ENCODE results near the gene NAGS.
"Not testable (repeated sequence)": the region's sequence is repeated elsewhere in the genome, so short reads cannot be mapped to it uniquely, and the experiment has no call there.

NAGS gene

GRCh38 chr17:43984521-43984920, 19.9 kb upstream of the NAGS start:
- DNase-seq (ENCODE audit: low spot score) = no peak

GRCh38 chr17:43986225-43986981, 18.0 kb upstream of the NAGS start:
- DNase-seq (ENCODE audit: low spot score) = no peak

- no peak for DNase-seq (ENCODE audit: low spot score)
These were observed 17.0 kb upstream of the NAGS start for GRCh38 chr17:43987131-43988021.

- DNase-seq (ENCODE audit: low spot score) = no peak
These were observed 16.1 kb upstream of the NAGS start for GRCh38 chr17:43988301-43988700.

- no peak for DNase-seq (ENCODE audit: low spot score)
These were observed 11.8 kb upstream of the NAGS start for GRCh38 chr17:43992641-43993040.

GRCh38 chr17:43994272-43995149, 9.9 kb upstream of the NAGS start:
- no peak for DNase-seq (ENCODE audit: low spot score)

GRCh38 chr17:43995150-43995471, 9.3 kb upstream of the NAGS start:
- no peak for DNase-seq (ENCODE audit: low spot score)

- not testable (repeated sequence) for DNase-seq (ENCODE audit: low spot score)
These were observed 7.2 kb upstream of the NAGS start for GRCh38 chr17:43997180-43997579.

- no peak for DNase-seq (ENCODE audit: low spot score)
These were observed 5.9 kb upstream of the NAGS start for GRCh38 chr17:43998552-43998951.

GRCh38 chr17:43999024-43999423, 5.4 kb upstream of the NAGS start:
- no peak for DNase-seq (ENCODE audit: low spot score)

GRCh38 chr17:44000141-44000860, 4.1 kb upstream of the NAGS start:
- DNase-seq (ENCODE audit: low spot score) = no peak

GRCh38 chr17:44000871-44001460, 3.5 kb upstream of the NAGS start:
- DNase-seq (ENCODE audit: low spot score) = no peak

GRCh38 chr17:44001461-44001920, 2.9 kb upstream of the NAGS start:
- DNase-seq (ENCODE audit: low spot score) = no peak

GRCh38 chr17:44002141-44002848, 2.1 kb upstream of the NAGS start:
- peak; percentile 91 for DNase-seq (ENCODE audit: low spot score)

- no peak for DNase-seq (ENCODE audit: low spot score)
These were observed 522 bp downstream of the NAGS start for GRCh38 chr17:44004761-44005526.

GRCh38 chr17:44005527-44006271, 1.3 kb downstream of the NAGS start:
- DNase-seq (ENCODE audit: low spot score) = no peak

GRCh38 chr17:44006272-44006597, 1.8 kb downstream of the NAGS start:
- DNase-seq (ENCODE audit: low spot score) = no peak

GRCh38 chr17:44006598-44007345, 2.4 kb downstream of the NAGS start:
- DNase-seq (ENCODE audit: low spot score) = peak; percentile 86

Measured in kidney capillary endothelial cell (primary cell).